Measurements from ENCODE around the gene MYRIP. TPM values are rescaled to one million over a fixed set of nuclear protein-coding genes. Genes with fewer than 3 reads are reported as not detected.

Gene MYRIP
- total RNA-seq, 1 donor = under 0.01 TPM

DNA sequence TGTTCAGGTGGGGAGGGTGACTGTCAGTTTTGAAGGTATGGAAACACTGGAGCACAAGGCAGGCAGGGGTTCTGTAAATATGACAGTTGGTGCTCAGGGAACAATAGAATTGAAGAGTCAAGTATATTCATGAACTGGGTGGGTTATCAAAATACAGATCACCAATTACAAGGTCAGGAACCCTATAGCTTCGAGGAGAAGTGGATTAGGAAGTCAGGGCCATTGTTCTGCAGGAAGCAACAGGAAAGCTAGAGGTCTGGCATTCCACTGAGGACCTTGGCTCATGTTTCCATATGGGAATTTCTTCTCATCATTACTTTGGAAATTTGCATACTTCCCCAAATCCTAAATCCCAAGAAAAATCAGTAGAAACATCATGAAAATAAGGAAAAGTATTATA is 125.9 kb downstream of the MYRIP start:
- no peaks in the 10 kb centered on the region for H4K20me1 ChIP-seq (ENCODE audit: insufficient read depth, low read length)
- no peaks in the 10 kb centered on the region for H3K79me2 ChIP-seq (ENCODE audit: insufficient read depth, low read length)
- H3K27me3 ChIP-seq (ENCODE audit: insufficient read depth, low read length) = no peaks in the 10 kb centered on the region
- no peak overlapping the region for H3K4me3 ChIP-seq (ENCODE audit: insufficient read depth, low read length)
- no peaks in the 10 kb centered on the region for H3K36me3 ChIP-seq (ENCODE audit: insufficient read depth, low read length)
- no peak overlapping the region for H3K4me2 ChIP-seq (ENCODE audit: insufficient read depth, low read length)
- TF ChIP-seq, protein P1, sequence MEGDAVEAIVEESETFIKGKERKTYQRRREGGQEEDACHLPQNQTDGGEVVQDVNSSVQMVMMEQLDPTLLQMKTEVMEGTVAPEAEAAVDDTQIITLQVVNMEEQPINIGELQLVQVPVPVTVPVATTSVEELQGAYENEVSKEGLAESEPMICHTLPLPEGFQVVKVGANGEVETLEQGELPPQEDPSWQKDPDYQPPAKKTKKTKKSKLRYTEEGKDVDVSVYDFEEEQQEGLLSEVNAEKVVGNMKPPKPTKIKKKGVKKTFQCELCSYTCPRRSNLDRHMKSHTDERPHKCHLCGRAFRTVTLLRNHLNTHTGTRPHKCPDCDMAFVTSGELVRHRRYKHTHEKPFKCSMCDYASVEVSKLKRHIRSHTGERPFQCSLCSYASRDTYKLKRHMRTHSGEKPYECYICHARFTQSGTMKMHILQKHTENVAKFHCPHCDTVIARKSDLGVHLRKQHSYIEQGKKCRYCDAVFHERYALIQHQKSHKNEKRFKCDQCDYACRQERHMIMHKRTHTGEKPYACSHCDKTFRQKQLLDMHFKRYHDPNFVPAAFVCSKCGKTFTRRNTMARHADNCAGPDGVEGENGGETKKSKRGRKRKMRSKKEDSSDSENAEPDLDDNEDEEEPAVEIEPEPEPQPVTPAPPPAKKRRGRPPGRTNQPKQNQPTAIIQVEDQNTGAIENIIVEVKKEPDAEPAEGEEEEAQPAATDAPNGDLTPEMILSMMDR (IDR thresholded peaks at IDR 0.05; ENCODE audit: extremely low read depth, low read depth, low read length) = no peak
- H3K9me3 ChIP-seq (ENCODE audit: low read depth, low read length) = no peaks in the 10 kb centered on the region
- H3K27ac ChIP-seq (ENCODE audit: low read depth, low read length) = no peak overlapping the region
- no peak overlapping the region for H2AFZ ChIP-seq (ENCODE audit: low read length)
- no peak for DNase-seq (ENCODE audit: insufficient read length, low spot score, missing footprints)
- H3K4me1 ChIP-seq (ENCODE audit: insufficient read depth, low read length) = no peaks in the 10 kb centered on the region

DNA sequence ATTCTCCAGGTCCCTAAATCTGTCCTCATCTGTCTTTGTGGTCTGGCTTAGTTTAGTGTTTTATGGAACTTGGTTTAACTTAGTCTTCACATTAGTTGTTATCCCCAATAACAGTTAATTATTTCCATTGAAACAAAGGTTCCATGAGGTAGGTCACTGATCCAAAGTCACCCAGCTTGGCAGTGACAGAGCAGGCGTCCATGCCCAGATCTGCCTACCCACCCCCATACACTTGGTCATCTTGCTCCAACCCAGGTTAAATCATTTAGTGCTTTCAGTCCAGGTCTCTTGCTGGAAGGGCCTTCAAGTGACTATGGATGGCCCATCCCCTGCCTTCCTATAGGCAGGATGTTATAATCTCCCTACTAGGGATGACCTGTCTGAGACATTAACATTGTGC is 127.4 kb downstream of the MYRIP start:
- H4K20me1 ChIP-seq (ENCODE audit: insufficient read depth, low read length) = no peaks in the 10 kb centered on the region
- no peaks in the 10 kb centered on the region for H3K27me3 ChIP-seq (ENCODE audit: insufficient read depth, low read length)
- no peaks in the 10 kb centered on the region for H3K9me3 ChIP-seq (ENCODE audit: low read depth, low read length)
- H3K36me3 ChIP-seq (ENCODE audit: insufficient read depth, low read length) = no peaks in the 10 kb centered on the region
- no peaks in the 10 kb centered on the region for H3K79me2 ChIP-seq (ENCODE audit: insufficient read depth, low read length)
- DNase-seq (ENCODE audit: insufficient read length, low spot score, missing footprints) = no peak
- no peaks in the 10 kb centered on the region for H3K4me1 ChIP-seq (ENCODE audit: insufficient read depth, low read length)
- H2AFZ ChIP-seq (ENCODE audit: low read length) = no peak overlapping the region
- no peak overlapping the region for H3K4me3 ChIP-seq (ENCODE audit: insufficient read depth, low read length)
- no peak overlapping the region for H3K27ac ChIP-seq (ENCODE audit: low read depth, low read length)
- no peak overlapping the region for H3K4me2 ChIP-seq (ENCODE audit: insufficient read depth, low read length)
- TF ChIP-seq, protein P1 (IDR thresholded peaks at IDR 0.05; ENCODE audit: extremely low read depth, low read depth, low read length) = no peak

DNA sequence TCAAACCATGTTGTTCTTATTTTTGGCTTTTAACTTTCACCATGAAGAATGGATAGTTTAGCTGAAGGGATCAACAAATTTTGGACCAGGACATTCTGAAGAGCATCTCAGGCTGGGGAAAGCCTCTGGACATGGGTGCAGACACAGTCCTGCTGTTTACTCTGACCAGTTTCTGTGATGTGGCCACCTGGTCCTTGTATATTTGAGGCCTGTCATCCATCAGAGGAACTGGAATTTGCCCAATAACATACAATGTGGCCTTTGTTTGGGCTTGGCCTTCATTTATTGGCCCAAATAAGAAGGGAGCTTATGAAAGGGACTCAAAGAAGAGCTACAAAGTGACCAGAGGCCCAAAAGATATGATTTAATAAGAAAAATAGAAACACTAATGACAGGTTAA is 127.9 kb downstream of the MYRIP start:
- Histone ChIP-seq H3K27ac (ENCODE audit: low read depth, low read length) (no peak overlapping the region), H3K4me1 (ENCODE audit: insufficient read depth, low read length) (no peaks in the 10 kb centered on the region), H3K4me3 (ENCODE audit: insufficient read depth, low read length) (no peak overlapping the region), H3K4me2 (ENCODE audit: insufficient read depth, low read length) (no peak overlapping the region), H3K9me3 (ENCODE audit: low read depth, low read length) (no peaks in the 10 kb centered on the region), H4K20me1 (ENCODE audit: insufficient read depth, low read length) (no peaks in the 10 kb centered on the region), H3K27me3 (ENCODE audit: insufficient read depth, low read length) (no peaks in the 10 kb centered on the region), H3K36me3 (ENCODE audit: insufficient read depth, low read length) (no peaks in the 10 kb centered on the region), H3K79me2 (ENCODE audit: insufficient read depth, low read length) (no peaks in the 10 kb centered on the region), H2AFZ (ENCODE audit: low read length) (no peak overlapping the region)
- DNase-seq (ENCODE audit: insufficient read length, low spot score, missing footprints) = no peak
- TF ChIP-seq, protein P1 (IDR thresholded peaks at IDR 0.05; ENCODE audit: extremely low read depth, low read depth, low read length) = no peak

DNA sequence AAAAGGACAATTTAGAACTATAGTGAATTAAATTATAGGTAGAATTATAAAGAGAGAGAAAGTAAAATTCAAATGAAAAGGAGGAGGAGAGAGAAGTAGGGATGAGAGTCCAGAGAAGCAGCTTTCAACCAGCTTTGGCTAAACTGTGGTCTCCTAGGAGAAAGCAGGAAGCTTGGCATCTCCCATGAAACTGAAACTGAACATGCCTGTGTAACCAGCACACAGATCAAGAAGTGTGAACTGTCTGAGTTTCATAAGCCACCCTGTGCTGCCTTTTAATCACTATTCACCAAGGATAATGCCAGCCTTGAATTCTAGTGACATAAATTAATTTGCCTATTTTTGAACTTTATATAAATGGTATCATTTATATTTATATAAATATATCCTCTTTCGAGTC is 128.5 kb downstream of the MYRIP start:
- DNase-seq (ENCODE audit: insufficient read length, low spot score, missing footprints) = no peak
- TF ChIP-seq, protein P1 (IDR thresholded peaks at IDR 0.05; ENCODE audit: extremely low read depth, low read depth, low read length) = no peak
- H3K27me3 ChIP-seq (ENCODE audit: insufficient read depth, low read length) = no peaks in the 10 kb centered on the region
- H3K27ac ChIP-seq (ENCODE audit: low read depth, low read length) = no peak overlapping the region
- no peak overlapping the region for H2AFZ ChIP-seq (ENCODE audit: low read length)
- H3K4me2 ChIP-seq (ENCODE audit: insufficient read depth, low read length) = no peak overlapping the region
- H3K9me3 ChIP-seq (ENCODE audit: low read depth, low read length) = no peaks in the 10 kb centered on the region
- no peaks in the 10 kb centered on the region for H3K36me3 ChIP-seq (ENCODE audit: insufficient read depth, low read length)
- no peaks in the 10 kb centered on the region for H4K20me1 ChIP-seq (ENCODE audit: insufficient read depth, low read length)
- no peak overlapping the region for H3K4me3 ChIP-seq (ENCODE audit: insufficient read depth, low read length)
- no peaks in the 10 kb centered on the region for H3K79me2 ChIP-seq (ENCODE audit: insufficient read depth, low read length)
- no peaks in the 10 kb centered on the region for H3K4me1 ChIP-seq (ENCODE audit: insufficient read depth, low read length)

All from osteoblast (primary cell).